Neural cell (in vitro differentiated cells): ENCODE results near the gene MGAT5B. TPM values are rescaled to one million over a fixed set of nuclear protein-coding genes. Genes with fewer than 3 reads are reported as not detected.

Experiments used
- H2AFZ ChIP-seq: fragments of 200-600, 300-800 bp; sonication (generic), shearing (Covaris generic); 2 replicates; pipeline ENCODE4 v1.6.0; 2014; ENCODE audit warnings: low read depth, mild to moderate bottlenecking, antibody characterized with exemption, low read length, moderate library complexity
- H3F3A ChIP-seq: fragments of 200-600 bp; shearing (Covaris generic); 2 replicates; pipeline ENCODE4 v1.6.1; 2016; ENCODE audit warnings: mild to moderate bottlenecking, moderate library complexity, mixed read lengths, antibody characterized with exemption, low read length; ENCODE audit not compliant: insufficient read depth, poor library complexity, severe bottlenecking
- H3K27ac ChIP-seq: fragments of 200-600, 300-800 bp; sonication (generic), shearing (Covaris generic); 2 replicates; pipeline ENCODE4 v1.5.1; 2014; ENCODE audit warnings: mild to moderate bottlenecking, low read length, moderate library complexity
- H3K27me3 ChIP-seq: fragments of 300-800, 200-600 bp; sonication (generic), shearing (Covaris generic); 2 replicates; pipeline ENCODE4 v1.6.0; 2014; ENCODE audit warnings: mild to moderate bottlenecking, low read depth, low read length, moderate library complexity; ENCODE audit not compliant: insufficient read depth
- H3K36me3 ChIP-seq: fragments of 300-800, 200-600 bp; sonication (generic), shearing (Covaris generic); 2 replicates; pipeline ENCODE4 v1.5.1; 2014; ENCODE audit warnings: mild to moderate bottlenecking, antibody characterized with exemption, low read length, moderate library complexity; ENCODE audit not compliant: insufficient read depth
- H3K4me2 ChIP-seq: fragments of 300-800, 200-600 bp; sonication (generic), shearing (Covaris generic); 2 replicates; pipeline ENCODE4 v1.6.0; 2014; ENCODE audit warnings: mild to moderate bottlenecking, low read length
- H3K4me3 ChIP-seq: fragments of 300-800, 200-600 bp; sonication (generic), shearing (Covaris generic); 2 replicates; pipeline ENCODE4 v1.5.1; 2014; ENCODE audit warnings: mild to moderate bottlenecking, low read length, moderate library complexity
- H3K79me2 ChIP-seq: fragments of 200-600 bp; shearing (Covaris generic); replicated peaks from 2 replicates; pipeline ENCODE4 v1.6.0; 2014; ENCODE audit warnings: mild to moderate bottlenecking, low read length, moderate library complexity; ENCODE audit not compliant: insufficient read depth
- H3K9ac ChIP-seq: fragments of 300-800, 200-600 bp; sonication (generic), shearing (Covaris generic); 2 replicates; pipeline ENCODE4 v1.6.1; 2016; ENCODE audit warnings: mild to moderate bottlenecking, low read length, mixed read lengths
- H3K9me2 ChIP-seq: fragments of 200-600 bp; shearing (Covaris generic); 2 replicates; pipeline ENCODE4 v1.6.1; 2016; ENCODE audit warnings: mild to moderate bottlenecking, low read length, mixed read lengths; ENCODE audit not compliant: insufficient read depth
- H3K9me3 ChIP-seq: fragments of 200-600, 300-800 bp; sonication (generic), shearing (Covaris generic); 2 replicates; pipeline ENCODE4 v1.6.1; 2016; ENCODE audit warnings: mild to moderate bottlenecking, mixed run types, low read length, moderate library complexity, mixed read lengths
- H4K20me1 ChIP-seq: fragments of 200-600 bp; shearing (Covaris generic); 2 replicates; pipeline ENCODE4 v1.6.1; 2016; ENCODE audit warnings: mild to moderate bottlenecking, mixed run types; ENCODE audit not compliant: insufficient read depth
- EP300 ChIP-seq: fragments of 450-650 bp; conservative IDR thresholded peaks from 2 replicates; pipeline ENCODE4 v1.6.1; 2014; ENCODE audit warnings: antibody characterized with exemption, mild to moderate bottlenecking, moderate library complexity; ENCODE audit not compliant: poor library complexity, severe bottlenecking
- EZH2 ChIP-seq: fragments of 200-600, 300-800 bp; shearing (Covaris generic), sonication (generic); IDR thresholded peaks from 2 replicates; pipeline ENCODE4 v1.6.1; 2014; ENCODE audit warnings: antibody characterized with exemption, low read length, borderline replicate concordance, mild to moderate bottlenecking; ENCODE audit not compliant: insufficient read depth, poor library complexity, severe bottlenecking
- MXI1 ChIP-seq: fragments of 450-650 bp; conservative IDR thresholded peaks from 2 replicates; pipeline ENCODE4 v1.6.1; 2014; ENCODE audit warnings: antibody characterized with exemption, mild to moderate bottlenecking; ENCODE audit not compliant: poor library complexity, severe bottlenecking
- POLR2AphosphoS5 ChIP-seq: IDR thresholded peaks from 2 replicates; pipeline ENCODE4 v1.6.1; 2012
- RAD21 ChIP-seq: fragments of 450-650 bp; conservative IDR thresholded peaks from 2 replicates; pipeline ENCODE4 v1.6.1; 2014; ENCODE audit warnings: antibody characterized with exemption, mild to moderate bottlenecking, moderate library complexity
- SMC3 ChIP-seq: fragments of 450-650 bp; conservative IDR thresholded peaks from 2 replicates; pipeline ENCODE4 v1.6.1; 2014; ENCODE audit warnings: antibody characterized with exemption, mild to moderate bottlenecking, moderate library complexity; ENCODE audit not compliant: poor library complexity
- TAF1 ChIP-seq: IDR thresholded peaks from 2 replicates; pipeline ENCODE4 v1.6.1; 2012; ENCODE audit warnings: low read depth
- polyA plus RNA-seq: library from polyadenylated mRNA; depleted of rRNA; stranded (reverse); fragments of >200 nt; gene quantifications from 2 replicates; pipeline ENCODE4 v1.2.3, GENCODE V29; 2014
- TF ChIP-seq, protein P1 (sequence below): fragments of 450-650 bp; IDR thresholded peaks from 2 replicates; pipeline ENCODE4 v1.5.1; 2014; ENCODE audit warnings: antibody characterized with exemption, mild to moderate bottlenecking, moderate library complexity; ENCODE audit not compliant: poor library complexity, severe bottlenecking
- TF ChIP-seq, protein P2 (sequence below): IDR thresholded peaks from 2 replicates; pipeline ENCODE4 v1.6.1; 2012; ENCODE audit warnings: borderline replicate concordance

MGAT5B gene
- polyA plus RNA-seq, 1 donor from 2014 or later: 8.8 TPM

DNA sequence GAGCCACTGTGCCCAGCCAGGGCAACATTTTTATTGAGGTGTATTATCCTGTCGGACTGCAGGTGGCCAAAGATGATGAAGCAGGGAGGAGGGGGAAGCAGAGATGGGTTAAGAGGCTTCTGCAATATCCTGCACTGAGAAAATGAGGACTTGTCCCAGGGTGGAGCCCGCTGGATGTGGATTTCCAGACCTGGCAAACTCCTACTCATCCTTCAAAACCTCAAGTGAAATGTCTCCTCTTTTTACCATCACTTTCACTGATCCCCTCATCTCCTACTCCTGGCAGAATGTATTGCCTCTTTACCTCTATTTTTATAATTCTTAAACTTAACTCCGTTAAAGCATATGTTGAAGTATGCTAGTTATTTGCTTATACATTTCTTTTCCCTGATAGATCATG is 60.9 kb downstream of the MGAT5B start:
- Histone ChIP-seq H4K20me1 (no peaks in the 10 kb centered on the region), H3K4me3 (no peak overlapping the region), H3K9ac (no peak overlapping the region), H3K36me3 (no peaks in the 10 kb centered on the region), H3K4me2 (no peak overlapping the region), H3F3A (no peaks in the 10 kb centered on the region), H2AFZ (no peak overlapping the region), H3K79me2 (no peaks in the 10 kb centered on the region), H3K27me3 (no peaks in the 10 kb centered on the region), H3K9me2 (no peaks in the 10 kb centered on the region), H3K27ac (no peak overlapping the region), H3K9me3 (no peaks in the 10 kb centered on the region)
- TF ChIP-seq TAF1: no peak
- TF ChIP-seq, protein P1, sequence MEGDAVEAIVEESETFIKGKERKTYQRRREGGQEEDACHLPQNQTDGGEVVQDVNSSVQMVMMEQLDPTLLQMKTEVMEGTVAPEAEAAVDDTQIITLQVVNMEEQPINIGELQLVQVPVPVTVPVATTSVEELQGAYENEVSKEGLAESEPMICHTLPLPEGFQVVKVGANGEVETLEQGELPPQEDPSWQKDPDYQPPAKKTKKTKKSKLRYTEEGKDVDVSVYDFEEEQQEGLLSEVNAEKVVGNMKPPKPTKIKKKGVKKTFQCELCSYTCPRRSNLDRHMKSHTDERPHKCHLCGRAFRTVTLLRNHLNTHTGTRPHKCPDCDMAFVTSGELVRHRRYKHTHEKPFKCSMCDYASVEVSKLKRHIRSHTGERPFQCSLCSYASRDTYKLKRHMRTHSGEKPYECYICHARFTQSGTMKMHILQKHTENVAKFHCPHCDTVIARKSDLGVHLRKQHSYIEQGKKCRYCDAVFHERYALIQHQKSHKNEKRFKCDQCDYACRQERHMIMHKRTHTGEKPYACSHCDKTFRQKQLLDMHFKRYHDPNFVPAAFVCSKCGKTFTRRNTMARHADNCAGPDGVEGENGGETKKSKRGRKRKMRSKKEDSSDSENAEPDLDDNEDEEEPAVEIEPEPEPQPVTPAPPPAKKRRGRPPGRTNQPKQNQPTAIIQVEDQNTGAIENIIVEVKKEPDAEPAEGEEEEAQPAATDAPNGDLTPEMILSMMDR: no peak
- no peak for TF ChIP-seq EP300
- TF ChIP-seq RAD21: no peak
- TF ChIP-seq MXI1: no peak
- TF ChIP-seq EZH2: no peak
- TF ChIP-seq POLR2AphosphoS5: no peak
- TF ChIP-seq, protein P2, sequence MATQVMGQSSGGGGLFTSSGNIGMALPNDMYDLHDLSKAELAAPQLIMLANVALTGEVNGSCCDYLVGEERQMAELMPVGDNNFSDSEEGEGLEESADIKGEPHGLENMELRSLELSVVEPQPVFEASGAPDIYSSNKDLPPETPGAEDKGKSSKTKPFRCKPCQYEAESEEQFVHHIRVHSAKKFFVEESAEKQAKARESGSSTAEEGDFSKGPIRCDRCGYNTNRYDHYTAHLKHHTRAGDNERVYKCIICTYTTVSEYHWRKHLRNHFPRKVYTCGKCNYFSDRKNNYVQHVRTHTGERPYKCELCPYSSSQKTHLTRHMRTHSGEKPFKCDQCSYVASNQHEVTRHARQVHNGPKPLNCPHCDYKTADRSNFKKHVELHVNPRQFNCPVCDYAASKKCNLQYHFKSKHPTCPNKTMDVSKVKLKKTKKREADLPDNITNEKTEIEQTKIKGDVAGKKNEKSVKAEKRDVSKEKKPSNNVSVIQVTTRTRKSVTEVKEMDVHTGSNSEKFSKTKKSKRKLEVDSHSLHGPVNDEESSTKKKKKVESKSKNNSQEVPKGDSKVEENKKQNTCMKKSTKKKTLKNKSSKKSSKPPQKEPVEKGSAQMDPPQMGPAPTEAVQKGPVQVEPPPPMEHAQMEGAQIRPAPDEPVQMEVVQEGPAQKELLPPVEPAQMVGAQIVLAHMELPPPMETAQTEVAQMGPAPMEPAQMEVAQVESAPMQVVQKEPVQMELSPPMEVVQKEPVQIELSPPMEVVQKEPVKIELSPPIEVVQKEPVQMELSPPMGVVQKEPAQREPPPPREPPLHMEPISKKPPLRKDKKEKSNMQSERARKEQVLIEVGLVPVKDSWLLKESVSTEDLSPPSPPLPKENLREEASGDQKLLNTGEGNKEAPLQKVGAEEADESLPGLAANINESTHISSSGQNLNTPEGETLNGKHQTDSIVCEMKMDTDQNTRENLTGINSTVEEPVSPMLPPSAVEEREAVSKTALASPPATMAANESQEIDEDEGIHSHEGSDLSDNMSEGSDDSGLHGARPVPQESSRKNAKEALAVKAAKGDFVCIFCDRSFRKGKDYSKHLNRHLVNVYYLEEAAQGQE: no peak
- no peak for TF ChIP-seq SMC3

DNA sequence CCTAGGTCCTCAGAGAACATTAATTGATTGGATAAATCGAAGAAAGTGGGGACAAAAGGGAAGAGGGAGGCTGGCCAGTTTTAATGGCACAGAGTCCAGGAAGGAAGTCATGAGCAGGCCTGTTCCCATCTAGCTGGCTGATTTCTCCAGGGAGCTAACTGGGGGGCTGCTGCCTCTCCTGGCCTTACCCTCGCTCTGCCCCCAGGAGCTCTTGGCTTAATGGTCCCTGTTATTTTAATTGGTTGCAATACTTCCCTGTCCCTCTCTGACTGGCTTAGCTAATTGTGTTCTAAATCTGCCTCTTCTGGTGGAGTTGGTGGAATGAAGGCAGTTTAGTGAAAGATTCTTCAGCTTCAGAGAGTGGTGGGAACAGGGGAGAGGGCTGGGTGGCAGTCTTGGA is 61.4 kb downstream of the MGAT5B start:
- Histone ChIP-seq H3K27ac (no peak overlapping the region), H3K4me3 (no peak overlapping the region), H2AFZ (no peak overlapping the region), H3F3A (no peaks in the 10 kb centered on the region), H3K9me2 (no peaks in the 10 kb centered on the region), H3K27me3 (no peaks in the 10 kb centered on the region), H4K20me1 (no peaks in the 10 kb centered on the region), H3K9ac (no peak overlapping the region), H3K4me2 (no peak overlapping the region), H3K79me2 (no peaks in the 10 kb centered on the region), H3K36me3 (no peaks in the 10 kb centered on the region), H3K9me3 (no peaks in the 10 kb centered on the region)
- no peak for TF ChIP-seq MXI1
- no peak for TF ChIP-seq EP300
- TF ChIP-seq, protein P1: no peak
- no peak for TF ChIP-seq TAF1
- TF ChIP-seq POLR2AphosphoS5: no peak
